Measurements from ENCODE around the gene DENND4A.

DNA sequence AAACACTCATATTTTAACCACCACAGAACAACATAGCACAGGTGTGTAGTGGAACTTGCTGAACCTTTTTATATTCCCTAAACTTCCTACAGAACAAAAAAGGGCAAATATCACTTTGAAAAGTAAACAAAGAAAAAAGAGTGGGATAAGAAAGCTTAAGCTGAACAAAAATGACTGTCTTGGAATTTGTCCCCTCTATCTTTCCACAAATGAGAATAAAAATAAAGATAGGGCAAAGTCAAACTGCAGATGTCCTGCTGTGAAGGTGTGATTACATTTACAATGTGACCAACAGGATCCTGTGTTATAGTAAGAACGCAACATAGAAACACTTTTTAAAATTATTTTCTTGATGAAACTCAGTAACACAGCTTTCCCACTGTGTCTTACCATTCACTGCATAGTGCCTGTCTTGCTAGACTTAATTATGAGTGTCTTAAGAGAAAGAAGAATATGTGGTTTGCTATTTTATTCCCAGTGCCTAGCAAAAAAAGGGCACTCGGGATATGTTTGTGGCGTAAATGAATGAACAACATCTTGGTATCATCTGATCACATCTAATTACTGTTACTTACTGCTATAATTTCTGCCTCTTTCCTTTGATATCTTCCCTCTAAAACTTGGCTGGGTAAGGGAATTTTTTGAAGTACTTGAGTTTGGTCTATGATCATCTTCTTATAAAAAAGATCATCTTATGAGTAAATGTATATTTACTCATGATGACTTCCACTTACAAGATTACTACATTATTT, 67.5 kb downstream of the DENND4A start:
- TF ChIP-seq POLR2A (IDR thresholded peaks at IDR 0.05): no peak
- TF ChIP-seq, protein P1, sequence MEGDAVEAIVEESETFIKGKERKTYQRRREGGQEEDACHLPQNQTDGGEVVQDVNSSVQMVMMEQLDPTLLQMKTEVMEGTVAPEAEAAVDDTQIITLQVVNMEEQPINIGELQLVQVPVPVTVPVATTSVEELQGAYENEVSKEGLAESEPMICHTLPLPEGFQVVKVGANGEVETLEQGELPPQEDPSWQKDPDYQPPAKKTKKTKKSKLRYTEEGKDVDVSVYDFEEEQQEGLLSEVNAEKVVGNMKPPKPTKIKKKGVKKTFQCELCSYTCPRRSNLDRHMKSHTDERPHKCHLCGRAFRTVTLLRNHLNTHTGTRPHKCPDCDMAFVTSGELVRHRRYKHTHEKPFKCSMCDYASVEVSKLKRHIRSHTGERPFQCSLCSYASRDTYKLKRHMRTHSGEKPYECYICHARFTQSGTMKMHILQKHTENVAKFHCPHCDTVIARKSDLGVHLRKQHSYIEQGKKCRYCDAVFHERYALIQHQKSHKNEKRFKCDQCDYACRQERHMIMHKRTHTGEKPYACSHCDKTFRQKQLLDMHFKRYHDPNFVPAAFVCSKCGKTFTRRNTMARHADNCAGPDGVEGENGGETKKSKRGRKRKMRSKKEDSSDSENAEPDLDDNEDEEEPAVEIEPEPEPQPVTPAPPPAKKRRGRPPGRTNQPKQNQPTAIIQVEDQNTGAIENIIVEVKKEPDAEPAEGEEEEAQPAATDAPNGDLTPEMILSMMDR (IDR thresholded peaks at IDR 0.05): no peak
